Effector CD8-positive, alpha-beta T cell (primary cell): Measurements from ENCODE around the gene ADAM15.

Experiments used
- DNase-seq: peaks from one replicate; lab custom pipeline; 2025; lab: John Stamatoyannopoulos, UW

The ADAM15 gene

DNA sequence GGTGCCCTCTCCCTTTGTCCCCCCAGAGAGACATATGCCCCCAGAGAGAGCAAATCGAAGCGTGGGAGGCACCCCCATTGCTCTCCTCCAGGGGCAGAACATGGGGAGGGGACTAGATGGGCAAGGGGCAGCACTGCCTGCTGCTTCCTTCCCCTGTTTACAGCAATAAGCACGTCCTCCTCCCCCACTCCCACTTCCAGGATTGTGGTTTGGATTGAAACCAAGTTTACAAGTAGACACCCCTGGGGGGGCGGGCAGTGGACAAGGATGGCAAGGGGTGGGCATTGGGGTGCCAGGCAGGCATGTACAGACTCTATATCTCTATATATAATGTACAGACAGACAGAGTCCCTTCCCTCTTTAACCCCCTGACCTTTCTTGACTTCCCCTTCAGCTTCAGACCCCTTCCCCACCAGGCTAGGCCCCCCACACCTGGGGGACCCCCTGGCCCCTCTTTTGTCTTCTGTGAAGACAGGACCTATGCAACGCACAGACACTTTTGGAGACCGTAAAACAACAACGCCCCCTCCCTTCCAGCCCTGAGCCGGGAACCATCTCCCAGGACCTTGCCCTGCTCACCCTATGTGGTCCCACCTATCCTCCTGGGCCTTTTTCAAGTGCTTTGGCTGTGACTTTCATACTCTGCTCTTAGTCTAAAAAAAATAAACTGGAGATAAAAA, 35.9 kb downstream of the ADAM15 start:
- DNase-seq = no peak

DNA sequence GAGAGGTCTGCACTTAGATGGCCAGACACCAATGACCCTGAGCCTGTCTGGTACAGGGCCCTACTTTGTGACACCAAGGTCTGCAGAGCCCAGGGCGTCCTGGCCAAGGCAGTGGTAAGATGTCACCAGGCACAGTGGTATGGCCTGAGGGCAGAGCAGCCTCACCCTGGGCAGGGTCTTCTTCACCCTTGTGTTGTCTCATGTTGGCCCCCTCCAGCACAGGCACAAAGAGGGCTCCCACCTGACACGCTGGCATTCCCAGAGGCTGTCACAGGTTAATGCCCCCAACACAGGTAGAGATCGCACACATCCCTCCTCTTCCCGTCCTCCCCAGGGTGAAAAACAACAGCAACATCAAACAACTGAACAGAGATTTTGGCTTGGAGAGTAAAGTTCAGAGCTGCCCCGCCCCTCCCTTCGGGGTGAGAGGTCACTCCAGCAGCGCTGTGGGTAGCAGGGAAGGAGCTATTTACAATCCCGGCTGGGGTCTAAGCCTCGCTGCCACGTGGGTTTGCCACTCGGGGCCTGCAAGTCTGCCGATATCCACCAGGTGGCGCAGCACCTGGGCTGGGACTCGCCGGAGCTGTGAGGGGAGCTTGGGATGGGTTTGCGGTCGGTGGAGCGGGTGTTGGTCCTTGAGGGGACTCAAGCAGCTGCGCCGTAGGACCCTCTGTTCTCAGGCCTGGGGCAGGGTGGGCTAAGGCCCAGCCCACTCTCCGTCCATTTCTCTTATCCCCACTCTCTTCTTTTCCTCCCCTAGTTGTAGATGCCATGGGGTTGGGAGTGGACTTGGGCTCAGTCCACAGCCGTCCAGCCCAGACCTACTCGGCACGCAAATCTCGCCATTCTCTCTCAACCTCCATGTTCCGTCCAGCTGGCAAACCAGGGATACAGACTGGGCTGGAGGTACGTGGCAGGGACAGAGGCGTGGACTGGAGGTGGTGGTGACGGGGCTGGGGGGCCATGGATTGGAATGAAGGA, 40.2 kb downstream of the ADAM15 start:
- DNase-seq = peak; percentile 76

DNA sequence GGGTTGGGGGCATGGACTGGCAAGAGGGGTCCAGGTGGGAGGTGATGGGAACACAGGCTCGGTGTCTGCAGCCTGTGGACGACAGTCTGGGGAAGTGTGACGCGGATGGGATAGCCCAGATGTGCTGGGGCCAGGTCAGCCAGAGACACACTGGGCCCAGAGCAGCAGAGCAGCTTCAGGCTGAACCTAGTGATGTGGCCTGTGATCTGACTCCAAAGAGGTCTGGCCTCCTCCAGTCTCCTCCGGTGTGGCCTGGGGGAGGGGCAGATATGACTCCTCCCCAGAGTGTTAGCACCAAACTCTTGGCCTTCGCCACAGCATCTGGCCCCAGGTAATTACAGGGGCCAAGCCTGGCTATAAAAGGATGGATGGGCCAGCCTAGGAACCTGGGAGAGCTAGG, 41.0 kb downstream of the ADAM15 start:
- DNase-seq = no peak

DNA sequence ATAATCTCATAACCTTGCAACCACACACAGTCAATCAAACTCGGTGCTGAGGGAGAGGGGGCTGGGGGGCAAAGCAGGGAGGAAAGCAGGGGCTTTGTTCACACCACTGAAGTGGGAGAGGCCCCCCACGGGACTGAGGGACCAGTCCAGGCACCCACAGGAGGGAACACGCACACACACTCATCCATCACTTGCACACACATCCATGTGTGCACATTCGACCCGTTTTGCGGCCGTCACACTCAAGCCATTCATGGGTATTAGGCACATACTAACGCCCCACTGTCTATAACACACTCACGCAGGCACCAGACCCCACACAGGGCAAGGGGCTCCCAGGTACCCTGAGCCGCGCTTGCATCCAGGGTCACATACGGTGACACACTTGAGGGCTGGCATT, 41.5 kb downstream of the ADAM15 start:
- DNase-seq = no peak

DNA sequence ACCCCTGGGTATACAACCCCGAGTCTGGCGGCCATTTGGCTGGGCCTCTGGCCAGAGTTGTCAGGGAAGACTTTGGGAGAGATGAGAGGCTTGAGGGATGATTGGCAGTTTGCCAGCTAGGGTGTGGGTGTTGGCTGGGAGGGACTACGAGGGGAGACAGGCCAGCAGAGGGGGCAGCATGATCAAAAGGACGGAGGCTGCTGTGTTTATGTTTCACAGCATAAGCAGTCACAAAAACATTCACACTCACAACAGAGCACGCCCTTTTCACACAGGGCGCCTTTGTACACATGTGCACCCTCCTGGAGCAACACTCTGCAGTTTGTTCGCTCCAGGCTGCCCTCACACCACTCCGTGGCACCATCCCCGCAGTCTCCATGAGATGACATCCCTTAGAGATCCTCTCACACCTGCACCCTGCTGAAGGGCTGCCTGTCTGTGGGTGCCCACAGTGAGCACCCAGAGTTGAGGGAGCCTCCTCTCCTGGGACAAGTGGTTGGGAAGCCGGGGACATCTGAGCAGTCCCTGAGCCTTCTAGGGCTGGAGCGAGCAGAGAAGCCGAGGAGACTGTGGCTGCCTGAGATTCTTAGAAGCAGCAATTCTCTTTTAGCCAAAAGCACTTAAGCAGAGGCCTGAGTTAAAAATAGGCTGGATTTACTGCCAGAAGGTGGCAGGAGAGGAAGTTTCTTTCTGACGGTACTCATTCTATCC, 43.0 kb downstream of the ADAM15 start:
- DNase-seq = no peak

DNA sequence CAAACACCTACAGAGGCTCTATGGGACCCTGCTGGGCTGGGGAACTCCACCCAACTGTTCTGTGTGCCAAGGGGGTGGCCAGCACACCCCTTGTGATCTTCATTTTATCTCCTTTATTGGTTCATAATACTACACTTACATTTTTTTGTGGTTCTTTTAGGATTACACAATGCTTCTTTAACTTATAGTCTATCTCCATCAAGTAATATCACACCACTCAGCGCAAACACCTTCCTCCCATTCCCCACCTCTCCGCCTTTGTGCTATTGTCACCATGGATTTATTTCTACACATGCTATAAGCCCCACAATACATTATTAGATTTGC, 43.5 kb downstream of the ADAM15 start:
- no peak for DNase-seq

DNA sequence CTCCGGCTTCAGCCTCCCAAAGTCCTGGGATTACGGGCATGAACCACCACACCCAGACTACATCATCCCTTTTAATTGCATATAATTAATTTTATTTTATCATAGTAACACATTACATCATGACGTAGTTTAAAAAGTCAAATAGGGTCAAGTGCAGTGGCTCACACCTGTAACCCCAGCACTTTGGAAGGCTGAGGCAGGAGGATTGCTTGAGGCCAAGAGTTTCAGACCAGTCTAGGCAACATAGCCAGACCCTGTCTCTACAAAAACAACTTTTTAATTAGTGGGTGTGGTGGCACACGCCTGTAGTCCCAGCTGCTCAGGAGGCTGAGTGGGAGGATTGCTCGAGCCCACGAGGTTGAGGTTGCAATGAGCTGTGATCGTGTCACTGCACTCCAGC, 48.2 kb downstream of the ADAM15 start:
- no peak for DNase-seq

DNA sequence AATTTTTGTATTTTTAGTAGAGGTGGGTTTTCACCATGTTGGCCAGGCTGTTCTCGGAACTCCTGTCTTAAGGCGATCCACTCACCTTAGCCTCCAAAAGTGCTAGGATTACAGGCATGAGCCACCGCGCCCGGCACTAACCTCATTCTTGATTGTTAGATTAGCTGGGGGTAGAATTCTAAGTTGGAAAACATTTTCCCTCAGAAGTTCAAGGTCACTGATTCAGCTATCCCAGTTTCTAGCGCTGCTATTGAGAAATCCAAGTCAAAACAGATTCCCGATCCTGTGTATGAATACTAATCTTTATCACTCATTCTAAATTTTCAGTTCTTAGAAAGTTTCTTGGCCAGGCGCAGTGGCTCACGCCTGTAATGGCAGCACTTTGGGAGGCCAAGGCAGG, 52.2 kb downstream of the ADAM15 start:
- DNase-seq = no peak

DNA sequence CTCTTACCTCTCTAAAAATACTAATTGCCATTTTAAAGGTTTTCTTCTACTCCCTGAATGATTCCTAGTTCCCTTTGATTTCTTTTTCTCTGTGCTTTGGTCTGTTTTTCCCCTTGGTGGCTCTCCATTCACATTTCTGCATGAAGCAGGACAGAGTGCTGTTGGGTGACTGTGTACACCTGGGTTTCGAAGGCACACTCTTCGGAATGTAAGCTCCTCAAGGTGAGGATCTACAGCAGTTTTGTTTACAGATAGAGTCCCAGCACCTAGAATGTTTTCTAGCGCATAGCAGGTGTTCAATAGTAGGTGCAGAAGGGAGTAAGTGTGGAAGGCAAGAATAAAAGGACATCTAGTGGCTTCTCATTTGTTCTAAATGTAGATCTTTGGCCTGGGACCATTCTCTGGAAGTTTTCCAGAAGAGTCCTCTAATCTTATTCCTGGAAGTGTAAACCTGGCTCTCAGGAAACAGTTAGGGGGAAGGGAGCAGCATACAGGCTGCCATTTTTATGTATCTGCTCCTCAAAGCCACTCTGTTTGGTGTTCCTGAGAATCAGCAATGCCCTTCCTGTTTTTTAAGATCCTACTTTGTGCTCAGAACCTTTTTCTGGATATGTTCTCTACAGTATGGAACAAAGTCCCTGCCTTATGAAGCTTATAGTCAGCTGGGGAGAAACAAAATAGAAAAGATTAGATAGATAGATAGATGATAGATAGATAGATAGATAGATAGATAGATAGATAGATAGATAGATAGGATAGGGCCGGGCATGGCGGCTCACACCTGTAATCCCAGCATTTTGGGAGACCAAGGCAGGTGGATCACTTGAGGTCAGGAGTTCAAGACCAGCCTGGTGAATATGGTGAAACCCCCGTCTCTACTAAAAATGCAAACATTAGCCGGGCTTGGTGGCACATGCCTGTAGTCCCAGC, 53.8 kb downstream of the ADAM15 start:
- no peak for DNase-seq

DNA sequence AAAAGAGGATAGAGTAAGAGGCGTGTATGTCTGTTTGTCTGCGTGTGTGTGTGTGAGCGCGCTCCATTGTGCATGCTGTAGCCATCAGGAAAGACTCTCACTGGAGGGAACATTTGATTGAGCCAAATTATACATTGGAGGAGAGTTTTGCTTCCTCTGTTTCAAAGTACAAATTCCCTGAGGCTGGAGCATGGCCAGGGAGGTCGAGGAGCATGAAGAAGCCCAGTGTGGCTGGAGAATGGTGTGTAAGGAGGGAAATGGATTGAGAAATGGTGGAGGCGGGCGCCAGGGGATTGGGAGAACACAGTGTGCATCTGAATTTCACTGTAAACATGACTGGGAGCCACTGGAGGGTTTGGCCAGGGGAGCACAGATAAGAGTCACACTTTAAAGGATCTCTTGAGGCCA, 54.5 kb downstream of the ADAM15 start:
- DNase-seq = no peak

DNA sequence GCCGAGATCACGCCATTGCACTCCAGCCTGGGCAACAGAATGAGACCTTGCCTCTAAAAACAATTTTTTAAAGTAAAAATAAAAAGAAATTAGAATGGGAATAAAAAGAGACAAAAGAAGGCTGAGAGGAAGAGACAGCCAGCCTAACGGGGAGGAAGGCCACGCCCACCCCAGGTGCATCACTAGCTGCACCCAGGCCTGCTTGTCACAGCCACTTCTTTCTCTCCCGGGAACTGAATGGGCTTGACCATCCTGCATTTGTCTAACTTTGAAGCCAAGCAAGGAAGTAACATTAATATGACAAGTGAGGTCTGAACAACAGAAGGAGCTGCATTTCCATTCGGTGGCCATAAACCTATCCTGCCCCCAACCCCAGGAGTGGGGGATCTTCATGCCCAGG, 55.7 kb downstream of the ADAM15 start:
- DNase-seq = no peak

DNA sequence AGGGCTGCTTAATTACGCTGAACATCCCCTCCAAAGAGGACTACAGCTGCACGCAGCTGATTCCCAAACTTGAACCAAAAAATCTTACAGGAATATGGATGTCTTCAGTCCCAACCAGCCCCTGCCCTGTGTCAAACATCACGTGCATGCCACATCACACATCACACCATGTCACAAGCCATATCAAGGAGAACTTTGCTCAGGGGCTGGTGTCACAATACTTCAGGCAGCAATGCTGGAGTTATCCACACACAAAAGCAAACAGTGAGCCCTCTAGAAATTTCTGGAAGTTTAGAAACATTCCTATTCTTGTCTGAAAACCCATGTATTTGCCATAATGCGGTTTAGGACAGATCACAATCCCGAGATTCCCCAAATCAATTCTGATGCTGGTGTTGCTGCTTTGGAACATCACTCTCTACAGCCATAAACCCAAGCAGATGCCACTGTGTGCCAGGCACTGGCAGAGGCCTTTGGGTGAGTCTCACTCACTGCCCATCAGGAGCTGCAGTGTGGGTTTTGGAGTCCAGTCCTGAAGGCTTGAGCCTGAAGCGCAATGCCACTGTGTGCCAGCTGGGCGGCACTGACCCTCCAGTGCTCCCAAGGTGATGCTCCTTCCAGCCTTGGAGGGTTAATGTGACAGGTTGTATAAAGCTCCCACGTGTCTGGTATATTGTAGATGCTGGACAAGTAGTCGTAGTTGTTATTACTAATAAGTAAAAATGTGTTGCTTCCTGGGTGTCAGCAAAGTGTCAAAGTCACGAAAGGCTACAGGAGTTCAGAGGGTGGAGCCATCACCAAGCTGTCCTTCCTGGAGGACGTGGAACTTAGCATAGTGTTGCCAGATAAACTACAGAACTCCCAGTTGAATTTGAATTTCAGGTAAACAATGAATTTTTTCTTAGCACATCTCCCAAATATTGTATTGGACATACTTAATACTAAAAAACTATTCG, 56.5 kb downstream of the ADAM15 start:
- no peak for DNase-seq

DNA sequence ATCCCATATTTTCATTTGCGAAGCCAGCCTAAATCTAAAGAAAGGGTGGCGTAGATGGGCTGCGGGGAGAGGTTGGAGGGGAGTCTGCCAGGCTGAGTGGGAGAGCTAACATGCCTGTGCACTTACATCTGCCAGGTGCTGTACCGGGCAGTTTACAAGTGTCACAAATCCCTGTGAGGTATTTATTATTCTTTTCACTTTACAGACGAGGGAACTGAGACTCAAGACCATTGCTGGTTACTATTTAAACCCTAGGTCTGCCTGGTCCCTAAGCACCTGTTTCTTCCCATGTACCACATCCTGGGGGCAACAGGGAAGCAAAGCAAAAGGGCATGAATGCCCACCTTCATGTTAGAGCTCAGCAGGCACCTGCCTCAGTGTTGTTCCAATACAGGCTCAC, 57.2 kb downstream of the ADAM15 start:
- no peak for DNase-seq

DNA sequence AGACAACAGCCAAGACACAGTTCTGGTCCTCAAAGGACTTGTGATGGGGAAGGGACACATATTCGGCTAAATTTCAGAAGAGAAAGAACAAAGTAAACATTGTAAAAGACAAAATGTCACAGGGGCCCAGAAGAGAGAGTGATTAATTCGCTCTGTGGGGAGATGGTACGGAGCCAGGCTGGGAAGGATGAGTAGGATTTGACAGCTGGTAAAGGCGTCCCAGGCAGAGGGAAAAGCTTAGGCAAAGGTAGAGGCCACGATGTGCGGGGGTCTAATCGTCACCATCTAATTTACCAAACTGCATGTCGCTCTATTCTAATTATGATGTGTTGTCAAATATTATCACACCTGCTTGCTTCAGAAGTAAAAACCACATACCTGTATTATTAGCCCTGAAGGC, 59.3 kb downstream of the ADAM15 start:
- no peak for DNase-seq

DNA sequence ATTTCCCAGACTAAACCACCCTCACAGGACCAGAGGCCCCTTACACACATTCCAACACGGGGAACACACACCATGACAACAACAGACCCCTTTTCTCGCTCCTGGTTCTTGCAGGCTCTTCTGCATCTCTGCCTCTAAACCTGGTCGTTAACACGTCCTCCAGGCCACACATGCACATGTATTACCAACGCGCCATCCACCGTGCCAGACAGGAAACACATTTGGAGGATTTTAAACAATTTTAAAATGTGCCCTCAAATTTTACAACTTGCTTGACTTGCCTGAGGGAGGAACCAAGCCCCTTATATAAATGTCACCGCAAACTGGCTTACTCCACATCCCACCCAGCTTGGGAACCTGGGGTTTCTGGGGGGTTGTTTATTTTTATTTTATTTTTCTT, 59.7 kb downstream of the ADAM15 start:
- no peak for DNase-seq
